Measurements from ENCODE around the gene PPIP5K1. TPM values are rescaled to one million over a fixed set of nuclear protein-coding genes. Genes with fewer than 3 reads are reported as not detected.
"Not testable (repeated sequence)": the region's sequence is repeated elsewhere in the genome, so short reads cannot be mapped to it uniquely, and the experiment has no call there.

Gene PPIP5K1
- total RNA-seq (2021), result 33.5 and 40.4 TPM in 2 replicates
- Bru-seq, nascent RNA, result percentile 39 among the genes with signal in this experiment
- percentile 43 among the genes with signal in this experiment for BruChase-seq, experiment 1, labeled RNA remaining after a 2-hour chase
- BruChase-seq, experiment 2, labeled RNA remaining after a 6-hour chase, result percentile 49 among the genes with signal in this experiment
- long read RNA-seq, full-length matches to known transcripts, result 1 of 14 reads
- long read RNA-seq, partial matches to known transcripts, result 4 of 14 reads
- long read RNA-seq, other reads (novel, unspliced or antisense), result 9 of 14 reads

DNA sequence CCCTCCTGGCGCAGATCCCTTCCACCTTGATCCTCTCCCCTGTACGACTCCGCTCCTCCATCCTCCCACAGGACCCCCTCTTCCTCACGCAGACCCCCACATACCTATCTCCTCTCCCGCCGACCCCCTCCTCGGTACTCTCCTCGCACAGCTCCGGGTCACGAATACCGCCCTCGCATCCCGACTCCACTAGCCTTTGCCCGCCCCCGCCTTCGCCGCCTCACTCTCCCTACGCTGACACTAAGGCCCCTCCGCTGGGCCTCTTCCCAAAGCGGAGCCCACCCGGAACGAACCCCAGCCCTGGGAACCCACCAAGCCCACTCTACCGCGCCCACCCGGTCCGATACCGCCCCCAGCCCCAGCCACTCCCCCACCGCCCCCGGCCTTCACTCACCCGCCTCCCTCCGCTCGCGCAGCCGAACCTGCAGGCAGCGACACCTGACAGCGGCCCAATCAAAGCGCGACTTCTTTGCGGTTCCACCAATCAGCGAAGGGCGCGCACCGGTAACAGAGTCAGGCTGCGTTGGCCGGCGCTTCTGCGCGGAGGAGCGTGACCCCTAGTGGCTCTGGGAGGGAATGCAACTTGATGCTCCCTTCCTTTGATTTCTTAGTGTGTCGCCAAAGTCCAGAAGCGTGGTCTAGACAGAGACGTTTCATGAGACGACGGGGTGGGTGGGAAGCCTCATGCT is at the start of gene PPIP5K1:
PPIP5K1 (minus strand) TSS at position 431 of the 689 bp plus-strand sequence. CDS start 5,704 bp downstream, outside the sequence.
- H3K4me3 ChIP-seq (ENCODE audit: low read depth, low read length, poor library complexity, severe bottlenecking); DNase-seq (ENCODE audit: low spot score); H3K9me3 ChIP-seq (ENCODE audit: low read depth, low read length, poor library complexity, severe bottlenecking); H3K27ac ChIP-seq (ENCODE audit: low read depth, low read length, poor library complexity, severe bottlenecking); POLR2A ChIA-PET (ENCODE audit: low non-redundant PET); H3K27me3 ChIP-seq (replicated peaks; ENCODE audit: insufficient read depth, low read depth, low read length, poor library complexity); H3K4me1 ChIP-seq (ENCODE audit: insufficient read depth, low read length, poor library complexity, severe bottlenecking); BruUV-seq (replicated peaks); intact Hi-C loops (cut with micrococcal nuclease; ENCODE audit: unreplicated experiment); CTCF ChIA-PET; H3K36me3 ChIP-seq (ENCODE audit: insufficient read depth, low read length, poor library complexity, severe bottlenecking): not testable (repeated sequence)

DNA sequence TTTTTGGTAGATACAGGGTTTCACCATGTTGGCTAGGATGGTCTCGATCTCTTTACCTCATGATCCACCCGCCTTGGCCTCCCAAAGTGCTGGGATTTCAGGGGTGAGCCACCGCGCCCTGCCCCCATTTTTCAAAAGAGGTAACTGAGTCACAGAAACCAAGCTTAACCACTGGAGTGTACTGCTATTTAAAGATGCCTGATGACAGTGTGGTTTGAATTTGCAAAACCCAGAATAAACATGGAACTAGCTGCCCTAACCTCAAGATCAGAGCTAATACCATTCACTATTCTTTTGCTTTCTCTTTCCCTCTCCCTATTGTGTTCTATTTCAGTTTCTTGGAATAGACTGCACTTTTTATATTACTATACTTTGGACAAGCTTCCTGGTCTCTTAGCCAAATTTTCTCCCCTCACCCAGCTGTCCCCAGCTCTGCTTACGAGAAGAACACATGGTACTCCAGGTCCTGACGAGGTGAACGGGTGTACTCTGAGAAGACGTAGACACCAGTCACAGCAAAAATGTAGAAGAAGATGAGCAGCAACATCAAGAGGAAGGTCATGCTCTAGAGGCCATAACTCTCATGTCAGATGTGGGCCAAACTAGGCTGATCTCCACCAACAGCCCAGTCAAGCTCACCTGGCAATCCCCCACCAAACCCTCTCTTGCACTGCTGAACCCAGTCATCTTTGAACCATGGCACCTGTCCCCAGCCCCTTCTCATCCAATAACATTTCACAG is 48.6 kb upstream of the PPIP5K1 start:
- H3K4me3 ChIP-seq (ENCODE audit: low read depth, low read length, poor library complexity, severe bottlenecking); intact Hi-C loops (cut with micrococcal nuclease; ENCODE audit: unreplicated experiment); POLR2A ChIA-PET (ENCODE audit: low non-redundant PET); H3K9me3 ChIP-seq (ENCODE audit: low read depth, low read length, poor library complexity, severe bottlenecking); BruUV-seq (replicated peaks); H3K27ac ChIP-seq (ENCODE audit: low read depth, low read length, poor library complexity, severe bottlenecking); H3K4me1 ChIP-seq (ENCODE audit: insufficient read depth, low read length, poor library complexity, severe bottlenecking); H3K36me3 ChIP-seq (ENCODE audit: insufficient read depth, low read length, poor library complexity, severe bottlenecking); CTCF ChIA-PET; H3K27me3 ChIP-seq (replicated peaks; ENCODE audit: insufficient read depth, low read depth, low read length, poor library complexity); DNase-seq (ENCODE audit: low spot score): not testable (repeated sequence)

DNA sequence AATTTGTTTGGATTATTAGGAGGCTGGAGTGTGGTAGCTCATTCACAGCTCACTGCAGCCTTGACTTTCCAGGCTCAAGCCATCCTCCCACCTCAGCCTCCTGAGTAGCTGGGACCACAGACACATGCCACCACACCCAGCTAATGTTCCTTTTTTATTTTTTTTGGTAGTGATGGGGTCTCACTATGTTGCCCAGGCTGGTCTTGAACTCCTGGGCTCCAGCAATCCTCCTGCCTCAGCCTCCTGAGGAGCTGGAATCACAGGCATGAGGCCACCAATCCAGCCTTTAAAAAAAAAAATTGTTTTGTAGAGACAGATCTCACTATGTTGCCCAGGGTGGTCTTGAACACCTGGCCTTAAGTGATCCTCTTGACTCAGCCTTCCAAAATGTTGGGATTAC is 36.9 kb upstream of the PPIP5K1 start:
- DNase-seq (ENCODE audit: low spot score); intact Hi-C loops (cut with micrococcal nuclease; ENCODE audit: unreplicated experiment); H3K27me3 ChIP-seq (replicated peaks; ENCODE audit: insufficient read depth, low read depth, low read length, poor library complexity); CTCF ChIA-PET; H3K4me3 ChIP-seq (ENCODE audit: low read depth, low read length, poor library complexity, severe bottlenecking); H3K9me3 ChIP-seq (ENCODE audit: low read depth, low read length, poor library complexity, severe bottlenecking); POLR2A ChIA-PET (ENCODE audit: low non-redundant PET); H3K36me3 ChIP-seq (ENCODE audit: insufficient read depth, low read length, poor library complexity, severe bottlenecking); BruUV-seq (replicated peaks); H3K27ac ChIP-seq (ENCODE audit: low read depth, low read length, poor library complexity, severe bottlenecking); H3K4me1 ChIP-seq (ENCODE audit: insufficient read depth, low read length, poor library complexity, severe bottlenecking): not testable (repeated sequence)

DNA sequence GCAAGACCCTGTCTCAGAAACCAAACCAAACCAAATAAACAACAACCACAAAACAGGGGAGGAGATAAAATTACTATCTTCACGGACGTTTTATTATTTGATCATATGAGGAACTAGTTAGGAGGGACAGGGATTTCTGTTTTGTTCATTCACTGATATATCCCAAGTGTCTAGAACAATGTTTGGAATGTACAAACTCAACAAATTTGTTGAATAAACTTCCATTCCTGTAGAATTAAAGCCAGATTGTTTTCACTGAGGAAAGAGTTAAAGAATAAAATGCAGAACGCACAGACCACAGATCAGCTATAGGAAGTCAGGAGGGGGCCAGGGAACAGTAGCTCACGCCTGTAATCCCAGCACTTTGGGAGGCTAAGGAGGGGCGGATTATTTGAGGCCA is 35.1 kb upstream of the PPIP5K1 start:
- Histone ChIP-seq H3K27ac (ENCODE audit: low read depth, low read length, poor library complexity, severe bottlenecking) (no peak overlapping the region), H3K27me3 (replicated peaks; ENCODE audit: insufficient read depth, low read depth, low read length, poor library complexity) (no peaks in the 10 kb centered on the region), H3K9me3 (ENCODE audit: low read depth, low read length, poor library complexity, severe bottlenecking) (no peaks in the 10 kb centered on the region), H3K4me3 (ENCODE audit: low read depth, low read length, poor library complexity, severe bottlenecking) (no peak overlapping the region), H3K4me1 (ENCODE audit: insufficient read depth, low read length, poor library complexity, severe bottlenecking) (no peaks in the 10 kb centered on the region), H3K36me3 (ENCODE audit: insufficient read depth, low read length, poor library complexity, severe bottlenecking) (no peaks in the 10 kb centered on the region)
- ChIA-PET POLR2A (ENCODE audit: low non-redundant PET) (interaction anchor here (0.6 kb wide), 1 partner anchor 254 kb away, joined by 5 read pairs; the partner anchor contains the start of genes TUBGCP4 and ZSCAN29), CTCF (no interaction called here)
- intact Hi-C loops (cut with micrococcal nuclease; ENCODE audit: unreplicated experiment), result no loop called here
- peak; percentile 5 for DNase-seq (ENCODE audit: low spot score)
- BruUV-seq (replicated peaks), result no TSS peak
- TF ChIP-seq, protein P1, sequence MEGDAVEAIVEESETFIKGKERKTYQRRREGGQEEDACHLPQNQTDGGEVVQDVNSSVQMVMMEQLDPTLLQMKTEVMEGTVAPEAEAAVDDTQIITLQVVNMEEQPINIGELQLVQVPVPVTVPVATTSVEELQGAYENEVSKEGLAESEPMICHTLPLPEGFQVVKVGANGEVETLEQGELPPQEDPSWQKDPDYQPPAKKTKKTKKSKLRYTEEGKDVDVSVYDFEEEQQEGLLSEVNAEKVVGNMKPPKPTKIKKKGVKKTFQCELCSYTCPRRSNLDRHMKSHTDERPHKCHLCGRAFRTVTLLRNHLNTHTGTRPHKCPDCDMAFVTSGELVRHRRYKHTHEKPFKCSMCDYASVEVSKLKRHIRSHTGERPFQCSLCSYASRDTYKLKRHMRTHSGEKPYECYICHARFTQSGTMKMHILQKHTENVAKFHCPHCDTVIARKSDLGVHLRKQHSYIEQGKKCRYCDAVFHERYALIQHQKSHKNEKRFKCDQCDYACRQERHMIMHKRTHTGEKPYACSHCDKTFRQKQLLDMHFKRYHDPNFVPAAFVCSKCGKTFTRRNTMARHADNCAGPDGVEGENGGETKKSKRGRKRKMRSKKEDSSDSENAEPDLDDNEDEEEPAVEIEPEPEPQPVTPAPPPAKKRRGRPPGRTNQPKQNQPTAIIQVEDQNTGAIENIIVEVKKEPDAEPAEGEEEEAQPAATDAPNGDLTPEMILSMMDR (conservative IDR thresholded peaks at IDR 0.05; ENCODE audit: low read depth, low read length), result no peak
- no peak for TF ChIP-seq EZH2 (IDR thresholded peaks at IDR 0.05; ENCODE audit: borderline replicate concordance, low read depth, low read length, poor library complexity, severe bottlenecking)

DNA sequence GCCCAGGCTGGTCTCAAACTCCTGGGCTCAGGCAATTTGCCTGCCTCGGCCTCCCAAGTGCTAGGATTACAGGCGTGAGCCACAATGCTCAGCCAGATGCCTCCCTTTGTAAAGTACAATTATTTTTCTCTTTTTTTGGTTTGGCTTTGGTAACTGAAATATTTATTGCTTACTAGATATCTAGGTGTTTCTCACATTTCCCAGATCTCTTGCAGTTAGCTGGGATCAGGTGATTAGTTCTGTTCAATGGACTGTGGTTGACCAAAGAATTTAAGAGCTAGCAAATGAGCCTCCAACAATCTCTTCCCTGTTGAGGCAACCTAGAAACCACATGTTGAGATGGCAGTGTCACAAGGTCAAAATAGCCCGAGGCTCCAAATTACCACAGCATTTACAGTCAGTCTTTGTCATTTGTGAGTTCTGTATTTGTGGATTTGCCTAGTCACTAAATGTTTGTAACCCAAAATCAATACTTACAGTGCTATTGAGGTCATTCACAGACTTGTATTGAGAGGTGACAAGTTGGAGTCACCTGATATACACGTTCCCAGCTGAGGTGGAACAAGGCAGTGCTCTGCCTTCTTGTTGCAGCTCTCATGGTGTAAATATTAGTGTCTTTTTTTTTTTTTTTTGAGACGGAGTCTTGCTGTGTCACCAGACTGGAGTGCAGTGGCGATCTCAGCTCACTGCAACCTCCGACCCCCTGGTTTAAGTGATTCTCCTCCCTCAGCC is 32.2 kb upstream of the PPIP5K1 start:
- H3K4me3 ChIP-seq (ENCODE audit: low read depth, low read length, poor library complexity, severe bottlenecking); BruUV-seq (replicated peaks); H3K9me3 ChIP-seq (ENCODE audit: low read depth, low read length, poor library complexity, severe bottlenecking); H3K4me1 ChIP-seq (ENCODE audit: insufficient read depth, low read length, poor library complexity, severe bottlenecking); CTCF ChIA-PET; H3K27ac ChIP-seq (ENCODE audit: low read depth, low read length, poor library complexity, severe bottlenecking); DNase-seq (ENCODE audit: low spot score); POLR2A ChIA-PET (ENCODE audit: low non-redundant PET); H3K27me3 ChIP-seq (replicated peaks; ENCODE audit: insufficient read depth, low read depth, low read length, poor library complexity); H3K36me3 ChIP-seq (ENCODE audit: insufficient read depth, low read length, poor library complexity, severe bottlenecking); intact Hi-C loops (cut with micrococcal nuclease; ENCODE audit: unreplicated experiment): not testable (repeated sequence)

DNA sequence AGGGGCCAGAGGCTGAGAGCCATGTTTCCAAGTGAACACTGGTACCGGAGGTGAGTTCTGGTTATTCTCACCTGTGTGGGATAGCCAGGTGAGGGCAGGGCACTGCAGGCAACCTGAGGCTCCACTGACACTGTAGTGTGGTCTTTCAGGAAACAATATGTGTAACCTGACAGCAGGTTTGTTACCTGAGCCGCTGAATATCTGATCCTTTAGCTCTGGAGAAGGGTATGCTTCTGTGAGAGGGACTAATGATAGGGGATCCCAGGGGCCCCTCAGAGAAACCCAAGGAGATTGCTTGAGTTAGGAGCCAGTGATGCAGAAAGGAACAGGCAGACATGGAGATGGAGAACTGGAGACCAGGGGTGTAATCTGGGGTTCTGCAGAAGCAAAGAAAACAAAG is 28.7 kb upstream of the PPIP5K1 start, which contains the start of gene STRC:
STRC (minus strand) TSS at position 101 of the 400 bp plus-strand sequence; CDS start at position 23, 78 bp downstream.
- H3K4me1 ChIP-seq (ENCODE audit: insufficient read depth, low read length, poor library complexity, severe bottlenecking); intact Hi-C loops (cut with micrococcal nuclease; ENCODE audit: unreplicated experiment); H3K27me3 ChIP-seq (replicated peaks; ENCODE audit: insufficient read depth, low read depth, low read length, poor library complexity); H3K36me3 ChIP-seq (ENCODE audit: insufficient read depth, low read length, poor library complexity, severe bottlenecking); DNase-seq (ENCODE audit: low spot score); BruUV-seq (replicated peaks); H3K4me3 ChIP-seq (ENCODE audit: low read depth, low read length, poor library complexity, severe bottlenecking); CTCF ChIA-PET; H3K27ac ChIP-seq (ENCODE audit: low read depth, low read length, poor library complexity, severe bottlenecking); H3K9me3 ChIP-seq (ENCODE audit: low read depth, low read length, poor library complexity, severe bottlenecking): not testable (repeated sequence)
- POLR2A ChIA-PET (ENCODE audit: low non-redundant PET), result interaction anchor here (0.7 kb wide), 1 partner anchor 248 kb away, joined by 3 read pairs; the partner anchor contains the start of gene TUBGCP4
